H1 (cell line): ENCODE data around the gene CNST. TPM values are rescaled to one million over a fixed set of nuclear protein-coding genes. Genes with fewer than 3 reads are reported as not detected.
"Not testable (repeated sequence)": the region's sequence is repeated elsewhere in the genome, so short reads cannot be mapped to it uniquely, and the experiment has no call there.

Source experiments
- CTCF ChIA-PET: fragments of 300-600 bp; sonication (Branson Sonifier 250); formaldehyde crosslinking; loops from one replicate; lab custom pipeline; 2021; ENCODE audit not compliant: partially characterized antibody; lab: Charles Lee
- POLR2A ChIA-PET: fragments of 300-600 bp; sonication (Branson Sonifier 250); formaldehyde crosslinking; loops from one replicate; lab custom pipeline; 2021; ENCODE audit warnings: inconsistent platforms; ENCODE audit not compliant: partially characterized antibody; lab: Charles Lee
- DNase-seq, 2 experiments: peaks; one replicate each; pipeline versions ENCODE4 v3.0.0 to v3.0.0-alpha.2; 2010 to 2022; ENCODE audit warnings: low spot score in 2 of 2, low read depth in 1 of 2, mixed read lengths in 1 of 2
- FAIRE-seq: peaks from 2 replicates; lab custom pipeline; 2011; peaks lifted over from hg19 to GRCh38; lab: Jason Lieb, UNC
- H2AFZ ChIP-seq: 2 replicates; pipeline ENCODE4 v1.8.1; 2012; ENCODE audit warnings: low read length, inconsistent platforms
- H2AK5ac ChIP-seq: 2 replicates; pipeline ENCODE4 v1.6.1; 2013; ENCODE audit warnings: low read depth, low read length
- H2BK120ac ChIP-seq: replicated peaks from 2 replicates; pipeline ENCODE3; 2013; ENCODE audit warnings: low read depth, low read length, inconsistent platforms
- H2BK12ac ChIP-seq: 2 replicates; pipeline ENCODE4 v1.6.1; 2013; ENCODE audit warnings: low read depth, low read length
- H2BK15ac ChIP-seq: 2 replicates; pipeline ENCODE4 v1.6.1; 2013; ENCODE audit warnings: low read length
- H2BK20ac ChIP-seq: 2 replicates; pipeline ENCODE4 v1.6.1; 2013; ENCODE audit warnings: low read length
- H2BK5ac ChIP-seq: 2 replicates; pipeline ENCODE4 v1.6.1; 2013; ENCODE audit warnings: low read depth, low read length
- H3K14ac ChIP-seq: 2 replicates; pipeline ENCODE4 v1.6.1; 2013; ENCODE audit warnings: inconsistent platforms; ENCODE audit not compliant: insufficient read length
- H3K18ac ChIP-seq: 2 replicates; pipeline ENCODE4 v1.6.1; 2013; ENCODE audit warnings: low read length; ENCODE audit errors: extremely low read depth
- H3K23ac ChIP-seq: 2 replicates; pipeline ENCODE4 v1.6.1; 2013; ENCODE audit warnings: inconsistent platforms; ENCODE audit not compliant: insufficient read length
- H3K23me2 ChIP-seq: 2 replicates; pipeline ENCODE4 v1.6.1; 2013; ENCODE audit warnings: low read depth, low read length
- H3K27ac ChIP-seq: 2 replicates; pipeline ENCODE4 v1.6.1; 2011; ENCODE audit warnings: low read depth, low read length, inconsistent platforms
- H3K27me3 ChIP-seq, 4 experiments: replicated peaks in 1 of 4; 1 replicate in 1 of 4; 2 replicates in 3 of 4; pipeline versions ENCODE4 v1.6.1 to v1.8.1; 2011 to 2013; ENCODE audit warnings: low read length in 3 of 4, mild to moderate bottlenecking in 3 of 4, inconsistent platforms in 2 of 4, mixed read lengths in 2 of 4, moderate library complexity in 1 of 4; ENCODE audit not compliant: control insufficient read depth in 3 of 4, insufficient read depth in 3 of 4; ENCODE audit errors: extremely low read depth in 1 of 4
- H3K36me3 ChIP-seq, 4 experiments: 2 replicates each; pipeline versions ENCODE4 v1.6.1 to v1.8.1; 2011 to 2013; ENCODE audit warnings: mild to moderate bottlenecking in 4 of 4, low read length in 3 of 4, moderate library complexity in 2 of 4, control low read depth in 1 of 4, inconsistent platforms in 1 of 4; ENCODE audit not compliant: insufficient read depth in 4 of 4, control insufficient read depth in 2 of 4
- H3K4ac ChIP-seq: replicated peaks from 2 replicates; pipeline ENCODE3; 2013; ENCODE audit warnings: low read length, low read depth, mixed read lengths, inconsistent platforms; ENCODE audit not compliant: insufficient read length
- H3K4me1 ChIP-seq, 4 experiments: replicated peaks in 1 of 4; 1 replicate in 1 of 4; 2 replicates in 3 of 4; pipeline versions ENCODE4 v1.6.1 to v1.8.1; 2011 to 2013; ENCODE audit warnings: low read length in 3 of 4, inconsistent platforms in 2 of 4, mixed read lengths in 1 of 4; ENCODE audit not compliant: insufficient read depth in 4 of 4, control insufficient read depth in 3 of 4
- H3K4me2 ChIP-seq, 2 experiments: 2 replicates each; pipeline versions ENCODE4 v1.6.1 to v1.8.1; 2011 to 2013; ENCODE audit warnings: low read depth in 2 of 2, low read length in 2 of 2, control low read depth in 1 of 2, inconsistent platforms in 1 of 2, mild to moderate bottlenecking in 1 of 2; ENCODE audit not compliant: insufficient read depth in 1 of 2
- H3K4me3 ChIP-seq, 4 experiments: fragments of 200-600, 300-600 bp in 1 of 4; sonication (generic), shearing (Covaris generic), sonication (Bioruptor Twin) in 1 of 4; 2 replicates each; pipeline versions ENCODE4 v1.5.1 to v1.8.1; 2011 to 2016; ENCODE audit warnings: low read length in 4 of 4, low read depth in 3 of 4, control low read depth in 2 of 4, inconsistent platforms in 2 of 4, mild to moderate bottlenecking in 2 of 4, mixed read lengths in 1 of 4, moderate library complexity in 1 of 4; ENCODE audit not compliant: insufficient read depth in 2 of 4; ENCODE audit errors: extremely low read depth in 1 of 4
- H3K56ac ChIP-seq: replicated peaks from 2 replicates; pipeline ENCODE3; 2013; ENCODE audit warnings: low read depth, mild to moderate bottlenecking, mixed read lengths, low read length, inconsistent platforms; ENCODE audit not compliant: insufficient read length
- H3K79me1 ChIP-seq: 2 replicates; pipeline ENCODE4 v1.6.1; 2013; ENCODE audit warnings: low read depth, low read length, control low read depth
- H3K79me2 ChIP-seq, 2 experiments: 2 replicates each; pipeline versions ENCODE4 v1.6.1 to v1.8.1; 2012 to 2013; ENCODE audit warnings: low read length in 2 of 2, mild to moderate bottlenecking in 2 of 2, inconsistent platforms in 1 of 2; ENCODE audit not compliant: insufficient read depth in 2 of 2, control insufficient read depth in 1 of 2
- H3K9ac ChIP-seq, 4 experiments: replicated peaks in 1 of 4; 1 replicate in 1 of 4; 2 replicates in 3 of 4; pipeline versions ENCODE4 v1.6.1 to v1.8.1; 2011 to 2013; ENCODE audit warnings: low read depth in 3 of 4, low read length in 3 of 4, control low read depth in 2 of 4, mild to moderate bottlenecking in 2 of 4, moderate library complexity in 2 of 4, inconsistent platforms in 1 of 4; ENCODE audit errors: extremely low read depth in 1 of 4
- H3K9me3 ChIP-seq, 2 experiments: 2 replicates each; pipeline versions ENCODE4 v1.6.1 to v1.8.1; 2012 to 2013; ENCODE audit warnings: mild to moderate bottlenecking in 2 of 2, moderate library complexity in 2 of 2, control low read depth in 1 of 2, inconsistent platforms in 1 of 2, low read depth in 1 of 2, low read length in 1 of 2, mixed read lengths in 1 of 2; ENCODE audit not compliant: insufficient read depth in 2 of 2
- H4K20me1 ChIP-seq, 2 experiments: replicated peaks in 1 of 2; 2 replicates each; pipeline versions ENCODE3 to v1.8.1; 2011 to 2013; ENCODE audit warnings: inconsistent platforms in 2 of 2, low read length in 2 of 2, mild to moderate bottlenecking in 1 of 2; ENCODE audit not compliant: insufficient read depth in 2 of 2, control insufficient read depth in 1 of 2
- H4K5ac ChIP-seq: 2 replicates; pipeline ENCODE4 v1.6.1; 2013; ENCODE audit warnings: low read length, low read depth, mixed read lengths, inconsistent platforms; ENCODE audit not compliant: insufficient read length
- H4K8ac ChIP-seq: 2 replicates; pipeline ENCODE4 v1.8.0; 2013; ENCODE audit warnings: mild to moderate bottlenecking, moderate library complexity, low read length, inconsistent platforms; ENCODE audit not compliant: insufficient read depth; ENCODE audit errors: extremely low read depth
- H4K91ac ChIP-seq: replicated peaks from 2 replicates; pipeline ENCODE3; 2013; ENCODE audit warnings: low read length, mixed read lengths, inconsistent platforms; ENCODE audit not compliant: insufficient read length
- BRCA1 ChIP-seq: IDR thresholded peaks from 2 replicates; pipeline ENCODE4 v1.6.1; 2012; ENCODE audit warnings: low read depth, low read length, improper control_type of control experiment
- CHD1 ChIP-seq: IDR thresholded peaks from 2 replicates; pipeline ENCODE4 v1.6.1; 2012; ENCODE audit warnings: low read depth, low read length, improper control_type of control experiment
- MAFK ChIP-seq: IDR thresholded peaks from 2 replicates; pipeline ENCODE4 v1.6.1; 2012; ENCODE audit warnings: low read depth, mild to moderate bottlenecking, improper control_type of control experiment, low read length
- SP1 ChIP-seq: IDR thresholded peaks from 2 replicates; pipeline ENCODE4 v1.6.1; 2011; ENCODE audit warnings: low read depth, low read length
- TAF7 ChIP-seq: optimal IDR thresholded peaks from 2 replicates; pipeline ENCODE3; 2011; ENCODE audit warnings: low read depth, mild to moderate bottlenecking, inconsistent platforms, low read length, moderate library complexity, borderline replicate concordance
- WGBS, 2 experiments: shearing (Covaris generic) in 1 of 2; methylation state at CpG; one replicate each; pipeline versions ENCODE4 v1.1.6 to v1.1.7; 2013 to 2015; ENCODE audit warnings: low lambda C conversion rate in 2 of 2, mixed read lengths in 2 of 2, inconsistent platforms in 1 of 2, low coverage in 1 of 2, missing lambda C conversion rate in 1 of 2; ENCODE audit not compliant: insufficient replicate concordance in 2 of 2, insufficient coverage in 1 of 2, insufficient read length in 1 of 2; ENCODE audit errors: extremely low coverage in 1 of 2, missing lambda C conversion rate in 1 of 2; 5-methylcytosine and 5-hydroxymethylcytosine counted together
- polyA plus RNA-seq, 7 experiments: library from polyadenylated mRNA; depleted of rRNA in 3 of 7; stranded (reverse) in 5 of 7; unstranded in 2 of 7; fragments of >200 nt in 5 of 7; fragments of 200-250 nt in 2 of 7; gene quantifications; 1 replicate in 5 of 7; 2 replicates in 1 of 7; 4 replicates in 1 of 7; pipeline versions ENCODE4 v1.2.1 to v1.2.3, GENCODE V29; 2011 to 2013; ENCODE audit warnings: missing spikeins in 2 of 7, mixed read lengths in 2 of 7
- total RNA-seq: library from RNA; stranded (reverse); fragmentation: NEBNext Ultra II Directional; extraction: Animal tissue kit (Norgen Biotek cat#: 25700); gene quantifications from 2 replicates; pipeline ENCODE4 v1.2.1, GENCODE V29; 2021
- TF ChIP-seq, protein P1 (sequence below): IDR thresholded peaks from 2 replicates; pipeline ENCODE4 v1.6.1; 2012; ENCODE audit warnings: inconsistent platforms

CNST gene
- total and polyA plus RNA-seq, 2 of the 8 experiments (the other 6 are each of a cell fraction or from before 2014, with no cell fraction given) = 5.3 to 21.3 TPM

GRCh38 chr1:246711548-246712003, 145.3 kb downstream of the CNST start (continued):
- TF ChIP-seq BRCA1 (no peak), MAFK (no peak), CHD1 (no peak), TAF7 (no peak), SP1 (no peak)
- TF ChIP-seq, protein P1, sequence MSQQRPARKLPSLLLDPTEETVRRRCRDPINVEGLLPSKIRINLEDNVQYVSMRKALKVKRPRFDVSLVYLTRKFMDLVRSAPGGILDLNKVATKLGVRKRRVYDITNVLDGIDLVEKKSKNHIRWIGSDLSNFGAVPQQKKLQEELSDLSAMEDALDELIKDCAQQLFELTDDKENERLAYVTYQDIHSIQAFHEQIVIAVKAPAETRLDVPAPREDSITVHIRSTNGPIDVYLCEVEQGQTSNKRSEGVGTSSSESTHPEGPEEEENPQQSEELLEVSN = no peak

GRCh38 chr1:246712428-246712827, 146.2 kb downstream of the CNST start:
- H3K14ac ChIP-seq, H4K20me1 ChIP-seq, H3K36me3 ChIP-seq, H2AK5ac ChIP-seq, H3K4me3 ChIP-seq, H4K91ac ChIP-seq, H3K79me1 ChIP-seq, H4K8ac ChIP-seq, H3K56ac ChIP-seq, H2BK120ac ChIP-seq, H4K5ac ChIP-seq, H3K4me1 ChIP-seq, DNase-seq, H3K23ac ChIP-seq, H2BK5ac ChIP-seq, H3K18ac ChIP-seq, H3K23me2 ChIP-seq, H3K9ac ChIP-seq, H2BK15ac ChIP-seq, POLR2A ChIA-PET, H2BK20ac ChIP-seq, H3K4me2 ChIP-seq, H3K4ac ChIP-seq, H3K9me3 ChIP-seq, H3K27ac ChIP-seq, H2BK12ac ChIP-seq, FAIRE-seq, H2AFZ ChIP-seq, H3K79me2 ChIP-seq, H3K27me3 ChIP-seq: not testable (repeated sequence)
- CTCF ChIA-PET = interaction anchor here (8.7 kb wide), 1 partner anchor 19 kb away, joined by 91 read pairs; no protein-coding TSS in a partner anchor
- WGBS, 2 experiments = 90% methylated on average over 5 of the region's 5 CpGs; no CpG with 5 or more reads in 1 of the 2 experiments
